Measurements from ENCODE around the gene TIGD4.

DNA sequence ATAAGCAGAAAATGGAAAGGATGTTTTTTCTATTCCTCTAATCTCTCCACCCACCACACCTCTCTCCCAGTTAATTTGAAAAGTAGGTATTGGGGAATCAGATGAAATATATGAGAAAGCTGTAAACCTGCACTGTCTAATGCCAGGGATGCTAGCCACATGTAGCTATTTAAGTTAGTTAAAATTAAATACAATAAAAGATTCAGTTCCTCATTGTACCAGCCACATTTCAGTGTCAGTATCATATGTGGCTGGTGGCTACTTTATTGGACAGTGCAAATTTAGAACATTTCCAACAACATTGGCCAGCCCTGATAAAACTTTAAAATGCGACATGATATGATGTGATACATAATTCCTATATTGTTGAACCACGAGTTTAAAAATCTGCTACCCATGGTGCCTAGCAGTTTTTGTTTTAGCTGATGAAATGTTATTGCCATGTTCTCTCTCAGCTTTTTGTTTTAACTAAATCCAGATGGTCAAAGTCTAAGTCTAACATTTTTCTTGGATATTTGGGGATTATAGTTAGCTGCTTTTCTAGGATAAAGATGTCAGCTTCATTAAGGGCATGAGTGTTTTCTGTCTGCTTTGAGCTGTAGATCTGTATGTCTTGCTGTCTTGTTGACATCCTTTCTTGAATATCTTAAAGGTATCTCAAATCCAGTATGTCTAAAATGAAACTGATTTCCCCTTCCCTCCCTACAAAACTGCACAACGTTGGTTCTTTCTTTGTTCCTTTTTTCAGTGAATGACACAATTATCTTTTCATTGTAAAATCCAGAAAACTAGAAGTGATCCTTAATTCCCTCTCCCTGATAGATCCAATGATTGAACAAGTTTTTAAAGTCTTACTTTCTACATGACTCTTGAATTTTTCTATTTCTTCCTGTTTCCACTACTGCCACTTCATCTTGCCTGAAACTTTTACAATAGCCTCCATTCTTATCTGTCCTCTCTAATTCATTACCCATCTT is 6.4 kb upstream of the TIGD4 start:
- TF ChIP-seq, protein P1, sequence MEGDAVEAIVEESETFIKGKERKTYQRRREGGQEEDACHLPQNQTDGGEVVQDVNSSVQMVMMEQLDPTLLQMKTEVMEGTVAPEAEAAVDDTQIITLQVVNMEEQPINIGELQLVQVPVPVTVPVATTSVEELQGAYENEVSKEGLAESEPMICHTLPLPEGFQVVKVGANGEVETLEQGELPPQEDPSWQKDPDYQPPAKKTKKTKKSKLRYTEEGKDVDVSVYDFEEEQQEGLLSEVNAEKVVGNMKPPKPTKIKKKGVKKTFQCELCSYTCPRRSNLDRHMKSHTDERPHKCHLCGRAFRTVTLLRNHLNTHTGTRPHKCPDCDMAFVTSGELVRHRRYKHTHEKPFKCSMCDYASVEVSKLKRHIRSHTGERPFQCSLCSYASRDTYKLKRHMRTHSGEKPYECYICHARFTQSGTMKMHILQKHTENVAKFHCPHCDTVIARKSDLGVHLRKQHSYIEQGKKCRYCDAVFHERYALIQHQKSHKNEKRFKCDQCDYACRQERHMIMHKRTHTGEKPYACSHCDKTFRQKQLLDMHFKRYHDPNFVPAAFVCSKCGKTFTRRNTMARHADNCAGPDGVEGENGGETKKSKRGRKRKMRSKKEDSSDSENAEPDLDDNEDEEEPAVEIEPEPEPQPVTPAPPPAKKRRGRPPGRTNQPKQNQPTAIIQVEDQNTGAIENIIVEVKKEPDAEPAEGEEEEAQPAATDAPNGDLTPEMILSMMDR (IDR thresholded peaks at IDR 0.05): no peak
- TF ChIP-seq POLR2AphosphoS5 (IDR thresholded peaks at IDR 0.05; ENCODE audit: low read depth, low read length) (no peak), EZH2phosphoT487 (IDR thresholded peaks at IDR 0.05; ENCODE audit: borderline replicate concordance, low read depth) (no peak), RAD21 (IDR thresholded peaks at IDR 0.05; ENCODE audit: low read length) (no peak), EP300 (IDR thresholded peaks at IDR 0.05; ENCODE audit: borderline replicate concordance in 1 of 2, low read depth in 1 of 2, low read length in 1 of 2) (no peak), TEAD4 (IDR thresholded peaks at IDR 0.05; ENCODE audit: borderline replicate concordance, insufficient read depth) (no peak), GABPA (IDR thresholded peaks at IDR 0.05; ENCODE audit: low read depth) (no peak), SMC3 (IDR thresholded peaks at IDR 0.05; ENCODE audit: low read depth, low read length) (no peak), GATA2 (CRISPR knock-in tag; IDR thresholded peaks at IDR 0.05) (no peak), CHD2 (IDR thresholded peaks at IDR 0.05; ENCODE audit: low read length, partially characterized antibody) (no peak), FOSL2 (IDR thresholded peaks at IDR 0.05; ENCODE audit: borderline replicate concordance, low read depth) (no peak)
- TF ChIP-seq, protein P2, sequence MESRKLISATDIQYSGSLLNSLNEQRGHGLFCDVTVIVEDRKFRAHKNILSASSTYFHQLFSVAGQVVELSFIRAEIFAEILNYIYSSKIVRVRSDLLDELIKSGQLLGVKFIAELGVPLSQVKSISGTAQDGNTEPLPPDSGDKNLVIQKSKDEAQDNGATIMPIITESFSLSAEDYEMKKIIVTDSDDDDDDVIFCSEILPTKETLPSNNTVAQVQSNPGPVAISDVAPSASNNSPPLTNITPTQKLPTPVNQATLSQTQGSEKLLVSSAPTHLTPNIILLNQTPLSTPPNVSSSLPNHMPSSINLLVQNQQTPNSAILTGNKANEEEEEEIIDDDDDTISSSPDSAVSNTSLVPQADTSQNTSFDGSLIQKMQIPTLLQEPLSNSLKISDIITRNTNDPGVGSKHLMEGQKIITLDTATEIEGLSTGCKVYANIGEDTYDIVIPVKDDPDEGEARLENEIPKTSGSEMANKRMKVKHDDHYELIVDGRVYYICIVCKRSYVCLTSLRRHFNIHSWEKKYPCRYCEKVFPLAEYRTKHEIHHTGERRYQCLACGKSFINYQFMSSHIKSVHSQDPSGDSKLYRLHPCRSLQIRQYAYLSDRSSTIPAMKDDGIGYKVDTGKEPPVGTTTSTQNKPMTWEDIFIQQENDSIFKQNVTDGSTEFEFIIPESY (IDR thresholded peaks at IDR 0.05; ENCODE audit: borderline replicate concordance, low read depth): no peak
- TF ChIP-seq, protein P3, sequence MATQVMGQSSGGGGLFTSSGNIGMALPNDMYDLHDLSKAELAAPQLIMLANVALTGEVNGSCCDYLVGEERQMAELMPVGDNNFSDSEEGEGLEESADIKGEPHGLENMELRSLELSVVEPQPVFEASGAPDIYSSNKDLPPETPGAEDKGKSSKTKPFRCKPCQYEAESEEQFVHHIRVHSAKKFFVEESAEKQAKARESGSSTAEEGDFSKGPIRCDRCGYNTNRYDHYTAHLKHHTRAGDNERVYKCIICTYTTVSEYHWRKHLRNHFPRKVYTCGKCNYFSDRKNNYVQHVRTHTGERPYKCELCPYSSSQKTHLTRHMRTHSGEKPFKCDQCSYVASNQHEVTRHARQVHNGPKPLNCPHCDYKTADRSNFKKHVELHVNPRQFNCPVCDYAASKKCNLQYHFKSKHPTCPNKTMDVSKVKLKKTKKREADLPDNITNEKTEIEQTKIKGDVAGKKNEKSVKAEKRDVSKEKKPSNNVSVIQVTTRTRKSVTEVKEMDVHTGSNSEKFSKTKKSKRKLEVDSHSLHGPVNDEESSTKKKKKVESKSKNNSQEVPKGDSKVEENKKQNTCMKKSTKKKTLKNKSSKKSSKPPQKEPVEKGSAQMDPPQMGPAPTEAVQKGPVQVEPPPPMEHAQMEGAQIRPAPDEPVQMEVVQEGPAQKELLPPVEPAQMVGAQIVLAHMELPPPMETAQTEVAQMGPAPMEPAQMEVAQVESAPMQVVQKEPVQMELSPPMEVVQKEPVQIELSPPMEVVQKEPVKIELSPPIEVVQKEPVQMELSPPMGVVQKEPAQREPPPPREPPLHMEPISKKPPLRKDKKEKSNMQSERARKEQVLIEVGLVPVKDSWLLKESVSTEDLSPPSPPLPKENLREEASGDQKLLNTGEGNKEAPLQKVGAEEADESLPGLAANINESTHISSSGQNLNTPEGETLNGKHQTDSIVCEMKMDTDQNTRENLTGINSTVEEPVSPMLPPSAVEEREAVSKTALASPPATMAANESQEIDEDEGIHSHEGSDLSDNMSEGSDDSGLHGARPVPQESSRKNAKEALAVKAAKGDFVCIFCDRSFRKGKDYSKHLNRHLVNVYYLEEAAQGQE (IDR thresholded peaks at IDR 0.05; ENCODE audit: low read depth, low read length): no peak
- TF ChIP-seq, protein P4, sequence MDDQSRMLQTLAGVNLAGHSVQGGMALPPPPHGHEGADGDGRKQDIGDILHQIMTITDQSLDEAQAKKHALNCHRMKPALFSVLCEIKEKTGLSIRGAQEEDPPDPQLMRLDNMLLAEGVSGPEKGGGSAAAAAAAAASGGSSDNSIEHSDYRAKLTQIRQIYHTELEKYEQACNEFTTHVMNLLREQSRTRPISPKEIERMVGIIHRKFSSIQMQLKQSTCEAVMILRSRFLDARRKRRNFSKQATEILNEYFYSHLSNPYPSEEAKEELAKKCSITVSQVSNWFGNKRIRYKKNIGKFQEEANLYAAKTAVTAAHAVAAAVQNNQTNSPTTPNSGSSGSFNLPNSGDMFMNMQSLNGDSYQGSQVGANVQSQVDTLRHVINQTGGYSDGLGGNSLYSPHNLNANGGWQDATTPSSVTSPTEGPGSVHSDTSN (IDR thresholded peaks at IDR 0.05): no peak

Data from SK-N-SH (cell line).